AG08395 (cell line): Measurements from ENCODE around the gene OR4N5.
"Not testable (repeated sequence)": the region's sequence is repeated elsewhere in the genome, so short reads cannot be mapped to it uniquely, and the experiment has no call there.

Experiments
- DNase-seq: peaks from one replicate; pipeline ENCODE4 v3.0.0; 2012; ENCODE audit warnings: mixed read lengths, low spot score

OR4N5 gene, protein sequence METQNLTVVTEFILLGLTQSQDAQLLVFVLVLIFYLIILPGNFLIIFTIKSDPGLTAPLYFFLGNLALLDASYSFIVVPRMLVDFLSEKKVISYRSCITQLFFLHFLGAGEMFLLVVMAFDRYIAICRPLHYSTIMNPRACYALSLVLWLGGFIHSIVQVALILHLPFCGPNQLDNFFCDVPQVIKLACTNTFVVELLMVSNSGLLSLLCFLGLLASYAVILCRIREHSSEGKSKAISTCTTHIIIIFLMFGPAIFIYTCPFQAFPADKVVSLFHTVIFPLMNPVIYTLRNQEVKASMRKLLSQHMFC

DNA sequence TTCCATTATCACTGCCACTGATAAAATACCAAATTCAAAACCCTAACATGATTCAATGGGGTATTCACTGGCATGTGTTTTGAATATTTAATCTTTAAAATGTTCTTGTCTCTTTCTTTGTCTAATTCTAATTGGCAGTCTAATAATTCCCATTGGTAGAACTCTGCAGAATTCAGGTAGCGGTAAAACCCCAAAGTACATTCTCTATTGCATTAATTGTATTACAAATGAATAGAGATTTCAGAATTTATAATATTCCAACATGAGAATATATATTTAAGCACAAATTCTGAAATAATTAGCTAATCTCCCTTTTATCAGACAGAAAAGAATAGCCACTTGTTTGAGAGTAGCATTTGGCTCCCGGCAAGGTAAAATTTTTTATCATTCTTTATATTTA, at the start of gene OR4N5:
Gene OR4N5, plus strand, starts transcription at position 301 of the 400 bp plus-strand sequence. CDS start 4,916 bp downstream, outside the sequence.
- DNase-seq = no peak

DNA sequence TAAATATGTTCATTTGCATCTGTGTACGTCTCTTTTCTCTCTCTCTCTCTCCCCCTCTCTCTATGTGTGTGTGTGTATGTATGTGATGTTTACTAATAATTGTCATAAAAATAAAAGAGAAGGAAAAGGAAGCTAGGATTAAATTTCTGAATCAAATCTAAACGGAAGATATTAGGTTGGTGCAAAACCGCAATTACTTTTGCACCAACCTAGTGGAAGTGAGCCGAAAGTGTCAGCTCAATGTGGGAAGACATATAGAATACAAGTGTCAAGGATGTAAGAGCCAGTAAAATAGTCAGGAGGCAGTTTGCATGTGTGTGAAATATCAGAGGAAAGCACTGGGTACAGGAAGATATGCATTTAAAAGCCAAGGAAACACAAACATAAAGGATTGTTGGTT, 46.6 kb upstream of the OR4N5 start:
- no peak for DNase-seq

DNA sequence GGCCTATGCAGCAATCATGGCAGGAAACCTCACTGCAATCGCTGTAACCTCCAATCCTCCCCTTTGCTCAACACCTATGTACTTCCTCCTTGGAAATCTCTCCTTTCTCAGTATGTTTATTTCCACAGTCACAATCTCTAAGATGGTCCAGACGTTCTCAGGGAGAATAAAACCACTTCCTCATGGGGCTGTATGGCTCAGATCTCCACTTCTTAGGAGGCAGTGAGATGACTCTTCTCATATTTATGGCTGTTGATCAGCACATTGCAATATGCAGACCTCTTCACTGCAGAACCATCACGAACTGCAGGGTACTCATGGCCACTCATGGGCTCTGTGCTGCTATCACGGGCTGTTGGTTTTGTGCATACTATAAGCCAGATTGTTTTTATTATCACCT, 45.2 kb upstream of the OR4N5 start:
- no peak for DNase-seq

DNA sequence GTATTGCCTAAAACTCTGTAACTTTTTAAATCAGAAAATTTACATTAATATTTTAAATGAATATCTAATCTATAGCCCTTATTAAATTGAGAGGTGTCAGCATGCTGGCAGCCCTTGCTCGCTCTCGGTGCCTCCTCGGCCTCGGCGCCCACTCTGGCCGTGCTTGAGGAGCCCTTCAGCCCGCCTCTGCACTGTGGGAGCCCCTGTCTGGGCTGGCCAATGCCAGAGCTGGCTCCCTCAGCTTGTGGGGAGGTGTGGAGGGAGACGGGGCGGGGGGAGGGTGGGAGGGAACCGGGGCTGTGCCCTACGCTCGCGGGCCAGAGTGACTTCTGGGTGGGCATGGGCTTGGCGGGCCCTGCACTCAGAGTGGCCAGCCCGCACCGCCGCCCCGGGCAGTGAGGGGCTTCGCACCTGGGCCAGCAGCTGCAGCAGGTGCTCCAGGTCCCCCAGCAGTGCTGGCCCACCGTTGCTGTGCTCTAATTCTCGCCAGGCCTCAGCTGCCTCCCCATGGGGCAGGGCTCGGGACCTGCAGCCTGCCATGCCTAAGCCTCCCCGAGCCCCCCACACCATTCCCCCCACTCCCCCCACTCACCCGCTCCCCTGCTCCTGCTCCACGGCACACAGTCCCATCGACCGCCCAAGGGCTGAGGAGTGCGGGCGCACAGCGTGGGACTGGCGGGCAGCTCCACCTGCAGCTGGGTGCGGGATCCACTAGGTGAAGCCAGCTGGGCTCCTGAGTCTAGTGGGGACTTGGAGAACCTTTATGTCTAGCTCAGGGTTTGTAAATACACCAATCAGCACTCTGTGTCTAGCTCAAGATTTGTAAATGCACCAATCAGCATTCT, 39.5 kb upstream of the OR4N5 start:
- DNase-seq = not testable (repeated sequence)

DNA sequence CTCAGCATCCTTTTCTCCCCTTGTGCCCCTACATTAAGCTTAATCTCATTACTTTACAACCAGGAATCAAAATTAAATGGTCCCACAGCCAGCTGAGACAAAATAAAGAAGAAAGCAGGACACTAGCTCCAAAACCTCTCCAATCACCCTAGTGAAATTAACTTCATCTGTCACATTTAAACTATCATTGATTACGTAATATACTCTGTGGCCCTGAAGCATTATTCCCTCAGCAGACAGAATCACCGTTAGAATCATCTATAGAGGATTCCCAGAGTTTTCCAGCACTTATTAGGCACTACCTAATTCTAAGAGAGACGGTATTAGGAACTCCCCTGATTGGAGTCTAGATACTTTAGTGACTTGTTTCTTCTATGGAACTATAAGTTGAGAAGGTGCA, 28.2 kb upstream of the OR4N5 start, which contains the start of gene OR4K17:
Gene OR4K17, plus strand, starts transcription at position 302 of the 400 bp plus-strand sequence. CDS start 6,761 bp downstream, outside the sequence.
- DNase-seq = no peak

DNA sequence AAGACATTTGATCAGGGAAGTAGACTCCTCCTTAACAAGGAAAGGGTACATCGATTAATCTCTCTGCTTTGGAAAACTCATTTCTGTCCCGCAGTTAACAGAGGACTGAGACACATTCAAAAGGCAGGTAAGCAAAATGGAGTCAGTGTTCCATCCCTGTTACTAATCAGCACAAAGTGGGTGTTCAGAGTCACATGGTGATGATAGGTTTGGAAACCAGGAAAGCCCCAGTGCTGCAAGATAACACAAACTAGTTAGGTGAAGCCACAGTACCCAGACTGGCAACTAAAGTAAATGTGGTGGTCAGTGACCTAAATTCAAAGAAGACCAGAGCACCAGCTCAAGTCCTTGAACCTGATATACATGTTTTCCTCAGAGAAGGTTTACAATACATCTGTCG, 26.3 kb upstream of the OR4N5 start:
- no peak for DNase-seq

DNA sequence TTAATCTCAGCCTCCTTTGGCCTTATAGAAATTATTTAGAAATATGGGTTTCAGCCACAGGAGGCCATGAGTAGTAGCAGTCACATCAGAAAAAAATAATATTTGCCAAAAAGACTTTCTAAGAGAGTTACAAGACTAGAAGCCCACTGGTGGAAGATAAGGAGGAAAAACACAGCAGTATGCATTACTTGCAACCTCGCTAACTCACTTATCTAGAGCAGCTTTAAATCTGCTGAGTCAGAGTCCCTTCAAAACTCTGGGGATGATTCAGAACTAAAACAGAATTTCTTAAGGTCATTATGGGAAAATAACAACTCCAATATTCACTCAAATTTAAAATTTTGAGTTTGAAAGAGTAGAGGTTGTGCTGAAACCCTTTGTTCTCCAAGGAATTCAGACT, 21.9 kb upstream of the OR4N5 start:
- no peak for DNase-seq

DNA sequence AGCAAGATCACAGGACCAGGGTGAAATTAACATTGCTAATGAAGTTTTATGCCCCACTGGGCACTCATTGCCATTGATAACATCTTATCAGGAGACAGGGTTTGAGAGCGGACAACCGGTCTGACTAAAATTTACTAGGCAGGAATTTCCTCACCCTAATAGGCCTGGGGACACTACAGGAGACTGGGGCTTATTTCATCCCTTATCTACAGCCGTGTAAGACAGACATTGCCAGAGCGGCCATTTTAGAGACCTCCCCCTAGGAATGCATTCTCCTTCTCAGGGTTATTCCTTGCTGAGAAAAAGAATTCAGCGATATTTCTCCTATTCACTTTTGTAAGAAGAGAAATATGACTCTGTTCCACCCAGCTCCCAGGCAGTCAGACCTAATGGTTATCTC, 19.8 kb upstream of the OR4N5 start:
- no peak for DNase-seq

DNA sequence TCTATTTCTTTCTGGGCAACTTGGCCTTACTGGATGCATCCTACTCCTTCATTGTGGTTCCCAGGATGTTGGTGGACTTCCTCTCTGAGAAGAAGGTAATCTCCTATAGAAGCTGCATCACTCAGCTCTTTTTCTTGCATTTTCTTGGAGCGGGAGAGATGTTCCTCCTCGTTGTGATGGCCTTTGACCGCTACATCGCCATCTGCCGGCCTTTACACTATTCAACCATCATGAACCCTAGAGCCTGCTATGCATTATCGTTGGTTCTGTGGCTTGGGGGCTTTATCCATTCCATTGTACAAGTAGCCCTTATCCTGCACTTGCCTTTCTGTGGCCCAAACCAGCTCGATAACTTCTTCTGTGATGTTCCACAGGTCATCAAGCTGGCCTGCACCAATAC, 5.3 kb downstream of the OR4N5 start:
- DNase-seq = no peak

DNA sequence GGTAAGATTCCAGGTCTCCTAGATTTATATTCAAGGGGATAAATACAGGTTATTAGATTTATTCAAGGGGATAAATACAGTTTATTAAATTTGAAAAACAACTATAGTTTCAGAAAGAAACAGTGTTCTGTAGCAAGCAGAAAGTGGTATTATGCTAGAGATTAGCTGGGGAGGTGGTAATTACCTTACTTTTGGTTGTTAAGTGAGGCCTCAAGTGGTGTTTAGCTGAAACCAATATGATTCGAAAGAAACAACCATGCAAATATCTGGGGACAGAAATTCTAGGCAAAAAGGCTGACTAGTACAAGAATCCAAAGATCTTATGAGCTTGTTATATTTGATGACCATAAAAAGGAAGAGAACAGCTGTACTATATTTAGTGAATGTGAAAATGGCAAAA, 6.2 kb downstream of the OR4N5 start:
- no peak for DNase-seq

DNA sequence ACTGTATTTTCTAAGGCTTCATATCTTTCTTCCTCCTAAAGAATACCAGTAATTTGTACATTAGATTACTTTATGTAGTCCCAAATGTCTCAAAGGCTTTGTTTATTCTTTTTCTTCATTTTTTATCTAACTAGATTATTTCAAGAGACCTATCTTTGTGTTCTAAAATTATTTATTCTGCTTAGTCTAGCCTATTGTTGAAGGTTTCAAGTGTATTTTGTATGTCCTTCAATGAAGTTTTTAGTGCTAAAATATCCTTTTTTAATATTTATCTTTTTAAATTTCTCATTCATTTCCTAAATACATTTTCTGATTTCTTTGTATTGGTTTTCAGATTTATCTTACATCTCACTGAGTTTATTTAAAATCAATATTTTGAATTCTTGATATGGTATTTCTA, 25.8 kb downstream of the OR4N5 start:
- DNase-seq = no peak

DNA sequence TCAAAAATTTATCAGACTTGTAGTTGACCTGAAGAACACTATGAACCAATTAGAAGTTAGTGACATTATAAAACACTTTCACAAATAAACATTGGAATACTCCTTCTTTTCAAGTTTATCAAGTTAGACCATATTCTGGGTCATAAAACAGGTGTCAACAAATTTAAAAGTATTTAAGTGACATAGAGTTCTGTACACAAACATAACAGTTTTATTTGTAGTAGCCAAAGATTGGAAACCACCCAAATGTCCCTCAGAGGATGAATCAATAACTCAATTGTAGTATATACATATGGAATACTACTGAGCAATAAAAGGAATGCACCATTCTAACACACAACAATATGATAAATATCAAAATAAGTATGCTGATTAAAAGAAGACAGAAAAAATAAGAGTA, 28.5 kb downstream of the OR4N5 start:
- DNase-seq = no peak

DNA sequence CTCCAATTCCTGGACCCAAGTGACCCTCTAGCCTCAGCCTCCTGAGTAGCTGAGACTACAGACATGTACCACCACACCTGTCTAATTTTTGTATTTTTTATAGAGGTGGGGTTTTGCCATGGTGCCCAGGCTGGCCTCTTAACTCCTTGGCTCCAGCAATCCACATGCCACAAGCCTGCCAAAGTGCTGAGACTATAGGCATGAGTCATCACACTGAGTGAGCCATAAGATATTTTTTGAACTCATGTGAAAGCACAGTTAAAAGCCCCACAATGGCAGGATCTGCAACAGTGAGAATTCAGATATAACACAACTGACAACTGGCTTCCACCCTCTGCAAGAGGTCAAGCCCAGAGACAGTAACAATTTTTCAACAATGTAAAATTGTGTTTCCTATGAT, 31.2 kb downstream of the OR4N5 start:
- not testable (repeated sequence) for DNase-seq

DNA sequence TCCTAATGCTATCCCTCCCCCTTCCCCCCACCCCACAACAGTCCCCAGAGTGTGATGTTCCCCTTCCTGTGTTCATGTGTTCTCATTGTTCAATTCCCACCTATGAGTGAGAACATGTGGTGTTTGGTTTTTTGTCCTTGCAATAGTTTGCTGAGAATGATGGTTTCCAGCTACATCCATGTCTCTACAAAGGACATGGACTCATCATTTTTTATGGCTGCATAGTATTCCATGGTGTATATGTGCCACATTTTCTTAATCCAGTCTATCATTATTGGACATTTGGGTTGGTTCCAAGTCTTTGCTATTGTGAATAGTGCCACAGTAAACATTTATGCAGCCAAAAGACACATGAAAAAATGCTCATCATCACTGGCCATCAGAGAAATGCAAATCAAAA, 35.6 kb downstream of the OR4N5 start:
- DNase-seq = not testable (repeated sequence)

DNA sequence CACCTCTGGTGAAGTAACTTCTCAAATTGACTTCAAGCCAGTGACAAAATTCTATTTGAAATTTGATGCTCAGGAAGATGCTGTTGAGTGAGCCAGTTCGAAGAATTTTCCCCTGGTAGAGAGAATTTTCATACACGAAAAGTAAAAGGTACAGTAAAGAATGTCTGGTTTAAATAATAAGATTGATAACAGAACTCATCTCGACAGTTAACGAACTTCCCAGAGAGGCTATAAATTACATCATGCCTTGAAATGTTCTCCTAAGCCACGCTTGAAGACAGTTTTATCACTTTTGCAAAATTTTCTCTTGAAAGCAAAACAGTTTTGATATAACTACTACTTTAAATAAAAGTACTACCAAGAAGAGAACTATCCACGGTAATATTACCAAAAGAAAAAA, 37.7 kb downstream of the OR4N5 start:
- DNase-seq = no peak

DNA sequence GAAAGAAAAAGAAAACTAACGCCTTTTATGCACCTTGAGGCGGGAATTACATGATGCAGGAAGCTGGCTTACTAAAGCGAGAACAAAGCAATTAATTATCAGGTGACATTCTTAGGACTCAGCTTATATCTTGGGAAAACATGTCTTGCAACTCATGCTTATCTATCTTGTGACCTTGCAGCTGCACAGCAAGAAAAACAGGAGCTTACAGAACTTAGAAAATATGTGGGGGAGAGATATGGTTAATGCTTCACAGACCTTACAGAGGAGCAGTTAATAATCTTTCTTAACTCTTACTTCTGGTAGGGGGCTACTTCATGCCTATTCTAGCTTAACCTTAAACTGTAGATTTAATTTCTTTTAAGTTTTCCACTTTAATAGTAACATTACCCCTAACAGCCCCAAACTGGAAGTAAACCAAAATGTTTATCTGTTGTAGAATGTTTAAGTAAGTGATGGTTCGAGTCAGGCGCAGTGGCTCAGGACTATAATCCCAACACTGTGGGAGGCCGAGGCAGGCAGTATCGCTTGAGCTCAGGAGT, 38.9 kb downstream of the OR4N5 start:
- no peak for DNase-seq

DNA sequence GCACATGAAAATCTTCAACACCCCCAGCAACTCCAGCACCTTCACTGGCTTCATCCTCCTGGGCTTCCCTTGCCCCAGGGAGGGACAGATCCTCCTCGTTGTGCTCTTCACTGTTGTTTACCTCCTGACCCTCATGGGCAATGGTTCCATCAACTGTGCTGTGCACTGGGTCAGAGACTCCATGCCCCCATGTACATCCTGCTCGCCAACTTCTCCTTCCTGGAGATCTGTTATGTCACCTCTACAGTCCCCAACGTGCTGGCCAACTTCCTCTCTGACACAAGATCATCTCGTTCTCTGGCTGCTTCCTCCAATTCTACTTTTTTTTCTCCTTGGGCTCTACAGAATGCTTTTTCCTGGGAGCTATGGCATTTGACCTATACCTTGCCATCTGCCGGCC, 40.6 kb downstream of the OR4N5 start:
- no peak for DNase-seq

DNA sequence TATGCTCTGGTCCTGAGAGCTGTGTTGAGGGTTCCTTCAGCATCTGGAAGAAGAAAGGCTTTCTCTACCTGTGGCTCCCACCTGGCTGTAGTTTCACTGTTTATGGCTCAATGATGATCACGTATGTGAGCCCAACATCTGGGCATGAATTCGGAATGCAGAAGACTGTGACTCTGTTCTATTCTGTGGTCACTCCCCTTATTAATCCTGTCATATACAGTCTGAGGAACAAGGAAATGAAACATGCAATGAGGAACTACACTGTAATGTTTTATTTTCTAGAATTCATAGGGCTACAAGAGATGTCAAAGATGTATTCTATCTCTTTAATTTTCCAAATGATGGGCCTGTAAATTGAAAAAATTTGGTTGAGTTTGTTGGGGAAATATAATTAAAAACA, 41.3 kb downstream of the OR4N5 start:
- no peak for DNase-seq

DNA sequence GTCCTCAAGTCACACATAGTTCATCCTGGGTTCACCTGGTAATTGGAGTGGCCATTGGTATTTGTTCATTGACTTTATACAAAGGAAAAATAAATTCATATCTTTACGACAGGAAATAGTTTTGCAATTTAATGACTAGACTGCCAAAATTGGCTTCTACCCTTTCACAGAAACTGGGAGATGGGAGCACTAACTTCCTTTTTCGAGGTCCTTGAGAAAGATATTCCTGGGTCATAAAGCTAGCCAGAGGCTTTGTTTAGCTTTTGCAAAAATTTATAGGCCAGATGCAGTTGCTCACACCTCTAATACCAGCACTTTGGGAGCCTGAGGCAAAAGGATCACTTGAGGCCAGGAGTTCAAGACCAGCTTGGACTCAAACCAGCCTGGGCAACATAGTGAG, 41.9 kb downstream of the OR4N5 start:
- no peak for DNase-seq

DNA sequence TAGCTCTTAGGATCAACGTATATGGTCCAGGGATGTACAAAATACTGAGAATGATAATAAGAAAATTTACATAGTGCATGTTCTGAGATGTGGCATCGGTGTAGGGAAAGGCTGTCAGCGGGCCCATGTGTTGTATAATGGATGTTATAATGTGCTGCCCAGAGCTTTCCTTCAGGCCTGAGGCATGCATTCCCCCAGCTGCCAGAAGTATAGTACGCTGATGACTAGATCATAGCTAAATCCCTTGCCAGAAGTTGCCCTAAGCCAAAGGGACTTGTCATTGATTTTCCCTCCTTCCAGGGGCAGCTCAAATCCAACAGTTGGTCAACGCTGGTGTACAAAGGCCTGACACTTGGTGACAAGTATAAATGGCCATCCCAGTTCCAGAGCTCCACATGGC, 45.6 kb downstream of the OR4N5 start:
- DNase-seq = no peak

DNA sequence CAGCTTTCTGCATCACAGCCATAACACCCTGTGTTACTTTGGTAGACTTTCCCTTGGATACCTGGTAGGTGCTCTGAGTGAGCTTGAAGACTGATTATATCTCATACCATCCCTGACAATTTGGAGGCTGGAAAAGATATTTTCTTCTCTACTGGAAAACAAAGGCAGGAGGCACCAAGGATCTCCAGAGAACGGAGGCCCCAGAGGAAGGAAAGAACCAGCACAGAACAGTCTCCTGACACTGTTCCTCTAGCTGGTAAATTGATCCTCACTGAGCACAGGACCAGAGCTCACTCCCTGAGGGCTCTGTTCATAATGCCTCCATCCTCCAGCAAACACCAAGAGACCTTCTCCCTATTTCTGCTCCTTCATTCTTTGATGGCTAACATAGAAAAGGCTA, 52.0 kb downstream of the OR4N5 start, which contains the start of gene OR11G2:
Gene OR11G2, plus strand, starts transcription at position 301 of the 400 bp plus-strand sequence. CDS start 6,542 bp downstream, outside the sequence.
- DNase-seq = no peak

DNA sequence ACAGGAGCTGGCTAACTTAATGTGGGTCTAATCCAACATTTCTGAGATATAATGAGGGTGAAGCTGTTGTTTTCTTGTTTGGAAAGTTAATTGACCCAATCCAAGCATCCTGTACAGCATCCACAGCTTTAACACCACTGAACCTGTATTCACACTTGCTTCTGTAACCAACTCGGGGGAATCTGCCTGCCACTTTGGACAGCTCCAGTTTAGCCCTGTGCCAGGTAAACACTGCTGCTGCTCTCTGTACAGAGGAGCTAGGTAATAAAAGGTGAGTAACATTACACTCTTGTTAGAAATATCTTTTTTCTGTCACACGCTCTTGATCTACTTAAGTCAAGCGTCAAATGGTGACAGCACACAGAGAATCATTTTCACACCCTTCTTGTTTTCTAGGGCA, 52.8 kb downstream of the OR4N5 start:
- DNase-seq = no peak

DNA sequence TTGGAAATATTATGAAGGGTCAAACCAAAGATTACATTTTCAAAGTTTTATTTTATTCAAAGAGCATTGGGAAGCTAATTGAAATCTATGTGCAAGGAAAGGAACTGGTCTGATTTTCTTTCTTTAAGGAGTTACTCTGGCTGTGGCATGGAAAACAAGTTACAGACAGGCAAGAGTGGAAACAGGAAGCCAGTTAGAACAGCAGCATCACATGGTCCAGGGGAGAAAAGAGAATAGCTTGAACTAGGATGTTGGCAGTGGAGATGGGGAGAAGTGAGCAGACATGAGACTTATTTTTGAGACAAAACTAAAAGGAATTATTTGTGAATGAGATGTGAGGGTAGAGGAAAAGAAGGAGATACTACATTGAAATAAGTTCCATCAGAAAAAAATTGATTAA, 55.5 kb downstream of the OR4N5 start:
- no peak for DNase-seq
